Activated B cell treated with CpG ODN at 0.5 μM for 24 hours (primary cell): ENCODE data around the gene DNAJC15. TPM values are rescaled to one million over a fixed set of nuclear protein-coding genes. Genes with fewer than 3 reads are reported as not detected.

ENCODE experiments used
- ATAC-seq: fragments of 200-7000 bp; cut with Tn5 transposase; one replicate; pipeline ENCODE4 v1.10.0; 2021; ENCODE audit warnings: low read depth, mild to moderate bottlenecking, moderate library complexity
- CTCF ChIA-PET: fragments of 350-600 bp; sonication (Branson Sonifier 250); formaldehyde crosslinking; loops from one replicate; lab custom pipeline; 2021; ENCODE audit warnings: antibody characterized with exemption; lab: Charles Lee
- POLR2A ChIA-PET: fragments of 350-600 bp; sonication (Branson Sonifier 250); formaldehyde crosslinking; loops from one replicate; lab custom pipeline; 2021; ENCODE audit warnings: antibody characterized with exemption; lab: Charles Lee
- DNase-seq: peaks from one replicate; pipeline ENCODE4 v3.0.0; 2022
- H3K27ac Mint-ChIP-seq: one replicate; pipeline ENCODE4 v1.8.0; 2020; ENCODE audit warnings: mixed read lengths
- H3K27me3 Mint-ChIP-seq: one replicate; pipeline ENCODE4 v1.8.0; 2021; ENCODE audit warnings: mixed read lengths
- H3K36me3 Mint-ChIP-seq: one replicate; pipeline ENCODE4 v1.8.0; 2021; ENCODE audit warnings: low read depth, mixed read lengths
- H3K4me1 Mint-ChIP-seq: one replicate; pipeline ENCODE4 v1.8.0; 2021; ENCODE audit warnings: mixed read lengths
- H3K4me3 Mint-ChIP-seq: one replicate; pipeline ENCODE4 v1.8.0; 2020; ENCODE audit warnings: mild to moderate bottlenecking, mixed read lengths
- H3K9me3 Mint-ChIP-seq: one replicate; pipeline ENCODE4 v1.8.0; 2020; ENCODE audit warnings: mixed read lengths
- intact Hi-C: fragments of 100-400 bp; cut with micrococcal nuclease; formaldehyde crosslinking; loops from one replicate; pipeline ENCODE4 v1.15.1; 2024
- total RNA-seq: library from RNA; stranded (reverse); gene quantifications from 2 replicates; pipeline ENCODE4 v1.2.3, GENCODE V29; 2022
- TF ChIP-seq, protein P1 (sequence below): fragments of 200-600 bp; IDR thresholded peaks from one replicate; pipeline ENCODE4 v1.8.0; 2022; ENCODE audit warnings: antibody characterized with exemption, mild to moderate bottlenecking

The DNAJC15 gene
- total RNA-seq, 1 donor from 2014 or later: 19.1 TPM

DNA sequence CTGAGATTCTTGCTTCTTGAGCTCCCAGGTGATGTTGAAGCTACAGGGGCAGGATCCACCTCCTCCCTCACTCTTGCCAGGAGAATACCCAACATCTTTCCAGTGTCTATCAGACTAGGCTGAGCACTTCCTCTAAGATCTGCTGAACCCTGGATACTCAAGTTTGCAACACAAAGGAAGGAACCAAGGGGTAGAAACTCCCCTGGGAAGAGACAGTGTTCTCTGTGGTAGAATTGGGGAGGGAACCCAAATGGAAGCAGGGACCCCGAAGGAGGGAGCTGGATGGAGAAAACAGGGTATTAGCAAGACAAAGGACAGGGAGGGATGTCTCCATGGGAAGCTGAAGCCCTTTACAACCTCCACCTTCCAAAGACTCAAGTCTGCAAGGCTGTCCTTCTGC, 117.6 kb downstream of the DNAJC15 start:
- ChIA-PET CTCF (no interaction called here), POLR2A (no interaction called here)
- Mint-ChIP-seq H3K27ac (no peak overlapping the region), H3K4me3 (no peak overlapping the region), H3K36me3 (no peaks in the 10 kb centered on the region), H3K9me3 (no peaks in the 10 kb centered on the region), H3K27me3 (peaks cover 3% of the 10 kb centered on the region), H3K4me1 (no peaks in the 10 kb centered on the region)
- TF ChIP-seq, protein P1, sequence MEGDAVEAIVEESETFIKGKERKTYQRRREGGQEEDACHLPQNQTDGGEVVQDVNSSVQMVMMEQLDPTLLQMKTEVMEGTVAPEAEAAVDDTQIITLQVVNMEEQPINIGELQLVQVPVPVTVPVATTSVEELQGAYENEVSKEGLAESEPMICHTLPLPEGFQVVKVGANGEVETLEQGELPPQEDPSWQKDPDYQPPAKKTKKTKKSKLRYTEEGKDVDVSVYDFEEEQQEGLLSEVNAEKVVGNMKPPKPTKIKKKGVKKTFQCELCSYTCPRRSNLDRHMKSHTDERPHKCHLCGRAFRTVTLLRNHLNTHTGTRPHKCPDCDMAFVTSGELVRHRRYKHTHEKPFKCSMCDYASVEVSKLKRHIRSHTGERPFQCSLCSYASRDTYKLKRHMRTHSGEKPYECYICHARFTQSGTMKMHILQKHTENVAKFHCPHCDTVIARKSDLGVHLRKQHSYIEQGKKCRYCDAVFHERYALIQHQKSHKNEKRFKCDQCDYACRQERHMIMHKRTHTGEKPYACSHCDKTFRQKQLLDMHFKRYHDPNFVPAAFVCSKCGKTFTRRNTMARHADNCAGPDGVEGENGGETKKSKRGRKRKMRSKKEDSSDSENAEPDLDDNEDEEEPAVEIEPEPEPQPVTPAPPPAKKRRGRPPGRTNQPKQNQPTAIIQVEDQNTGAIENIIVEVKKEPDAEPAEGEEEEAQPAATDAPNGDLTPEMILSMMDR: no peak
- no peak for ATAC-seq
- DNase-seq: no peak
- intact Hi-C loops: no loop called here

DNA sequence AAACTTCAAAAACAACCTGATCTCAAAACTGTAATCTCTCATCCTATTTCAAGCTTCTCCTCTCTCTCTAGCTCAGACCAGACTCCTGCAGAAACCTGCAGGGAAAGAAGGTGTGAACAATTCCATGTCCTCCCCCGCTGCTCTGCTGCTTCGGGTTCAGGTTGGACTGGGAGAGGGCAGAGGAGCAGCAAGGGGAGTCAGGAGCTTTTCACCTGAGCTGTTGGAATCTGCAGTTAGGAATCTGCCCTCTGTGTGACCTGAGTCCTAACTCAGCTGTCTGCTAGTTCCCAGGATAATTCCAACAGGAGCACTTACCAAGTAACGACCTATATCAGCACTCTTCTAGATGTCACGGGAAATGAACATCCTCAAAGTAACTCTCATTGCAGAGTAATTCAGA, 118.3 kb downstream of the DNAJC15 start:
- peaks cover 4% of the 10 kb centered on the region for H3K27me3 Mint-ChIP-seq
- no peaks in the 10 kb centered on the region for H3K9me3 Mint-ChIP-seq
- TF ChIP-seq, protein P1: no peak
- intact Hi-C loops: no loop called here
- ATAC-seq: no peak
- no peak for DNase-seq
- no peaks in the 10 kb centered on the region for H3K36me3 Mint-ChIP-seq
- CTCF ChIA-PET: no interaction called here
- H3K27ac Mint-ChIP-seq: no peak overlapping the region
- no peak overlapping the region for H3K4me3 Mint-ChIP-seq
- H3K4me1 Mint-ChIP-seq: no peaks in the 10 kb centered on the region
- POLR2A ChIA-PET: no interaction called here

DNA sequence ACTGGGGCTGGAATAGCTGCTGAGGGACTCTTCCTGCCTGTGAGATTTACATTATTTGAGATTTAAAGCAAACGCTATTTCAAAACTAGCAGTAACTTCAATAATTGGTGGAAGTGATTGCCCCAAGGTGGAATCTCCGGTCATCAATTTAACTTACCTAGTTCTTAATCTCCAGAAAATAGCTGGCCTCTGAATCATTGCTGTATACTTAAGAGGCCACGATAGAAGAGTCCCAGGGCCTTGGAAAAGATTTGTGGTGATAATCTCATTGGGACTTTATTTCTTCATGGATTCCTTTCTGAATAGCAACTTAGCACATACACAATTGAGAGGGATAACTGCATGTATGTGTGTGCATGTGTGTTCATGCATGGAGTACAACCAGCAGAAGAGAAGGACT, 120.2 kb downstream of the DNAJC15 start:
- no peak overlapping the region for H3K27ac Mint-ChIP-seq
- no peak overlapping the region for H3K4me3 Mint-ChIP-seq
- H3K27me3 Mint-ChIP-seq: peaks cover 7% of the 10 kb centered on the region
- ATAC-seq (no peak), DNase-seq (no peak)
- H3K9me3 Mint-ChIP-seq: no peaks in the 10 kb centered on the region
- TF ChIP-seq, protein P1: no peak
- CTCF ChIA-PET: no interaction called here
- POLR2A ChIA-PET: no interaction called here
- no peaks in the 10 kb centered on the region for H3K4me1 Mint-ChIP-seq
- intact Hi-C loops: no loop called here
- no peaks in the 10 kb centered on the region for H3K36me3 Mint-ChIP-seq

DNA sequence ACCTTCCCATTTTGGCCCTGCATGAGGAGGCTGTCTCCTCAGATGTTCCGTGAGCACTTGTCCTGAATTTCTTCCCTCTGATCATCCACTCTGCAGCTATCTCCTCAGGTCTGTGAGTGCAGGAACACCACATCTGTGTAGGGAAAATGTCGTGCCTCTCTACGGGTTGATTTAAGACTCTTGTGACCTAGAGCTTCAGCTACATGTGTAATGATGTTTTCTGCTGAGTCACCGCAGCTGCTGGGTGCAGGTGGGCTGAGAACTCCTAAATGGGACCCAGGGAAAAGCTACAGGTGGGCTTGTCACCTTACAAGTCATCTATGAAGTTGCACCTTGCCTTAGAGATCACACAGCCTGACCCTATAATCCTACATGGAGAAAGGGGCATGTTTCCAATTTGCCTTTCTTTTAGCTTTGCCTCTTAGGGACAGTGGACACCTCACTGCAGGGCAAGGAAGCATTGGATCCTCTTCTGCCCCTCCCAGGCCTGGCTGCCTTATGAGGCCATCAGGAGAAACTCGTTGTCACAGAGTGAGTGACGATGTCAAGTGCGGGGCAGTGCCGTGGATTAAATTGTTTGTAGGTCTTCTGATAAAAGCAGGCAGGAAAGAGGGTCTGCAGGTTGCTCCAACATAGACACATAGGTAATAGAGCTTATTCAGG, 122.3 kb downstream of the DNAJC15 start:
- CTCF ChIA-PET: no interaction called here
- POLR2A ChIA-PET: no interaction called here
- H3K27me3 Mint-ChIP-seq: peaks cover 5% of the 10 kb centered on the region
- no peak for DNase-seq
- no peak for ATAC-seq
- H3K4me3 Mint-ChIP-seq: no peak overlapping the region
- intact Hi-C loops: no loop called here
- H3K27ac Mint-ChIP-seq: no peak overlapping the region
- H3K4me1 Mint-ChIP-seq: no peaks in the 10 kb centered on the region
- H3K36me3 Mint-ChIP-seq: no peaks in the 10 kb centered on the region
- no peaks in the 10 kb centered on the region for H3K9me3 Mint-ChIP-seq
- TF ChIP-seq, protein P1: no peak

GRCh38 chr13:43146400-43146799, 123.0 kb downstream of the DNAJC15 start:
- no peaks in the 10 kb centered on the region for H3K9me3 Mint-ChIP-seq
- no peaks in the 10 kb centered on the region for H3K4me1 Mint-ChIP-seq
- no peaks in the 10 kb centered on the region for H3K36me3 Mint-ChIP-seq
- DNase-seq: no peak
- POLR2A ChIA-PET: no interaction called here
- no peak overlapping the region for H3K27ac Mint-ChIP-seq
- TF ChIP-seq, protein P1: no peak
- intact Hi-C loops: no loop called here
- H3K27me3 Mint-ChIP-seq: peaks cover 5% of the 10 kb centered on the region
- ATAC-seq: no peak
- no peak overlapping the region for H3K4me3 Mint-ChIP-seq
- CTCF ChIA-PET: no interaction called here
